A549 (cell line): ENCODE measurements around the gene TMOD2.

Source experiments
- POLR2A ChIP-seq: IDR thresholded peaks from 2 replicates; pipeline ENCODE4 v1.6.1; 2012; ENCODE audit warnings: mild to moderate bottlenecking, low read length
- SMC3 ChIP-seq: fragments of >200 bp; sonication (Bioruptor Twin); formaldehyde crosslinking; IDR thresholded peaks from 3 replicates; pipeline ENCODE4 v1.6.1; 2018; ENCODE audit warnings: inconsistent platforms
- TF ChIP-seq, protein P1 (sequence below): fragments of >200 bp; sonication (Bioruptor Twin); formaldehyde crosslinking; IDR thresholded peaks from 3 replicates; pipeline ENCODE4 v1.5.1; 2016
- TF ChIP-seq, protein P2 (sequence below): fragments of 450-650 bp; IDR thresholded peaks from 2 replicates; pipeline ENCODE4 v1.6.1; 2014; ENCODE audit warnings: antibody characterized with exemption
- TF ChIP-seq, protein P3 (sequence below): IDR thresholded peaks from 2 replicates; pipeline ENCODE4 v1.6.1; 2012; ENCODE audit warnings: low read depth, borderline replicate concordance
- TF ChIP-seq, protein P4 (sequence below): IDR thresholded peaks from 2 replicates; pipeline ENCODE4 v1.6.1; 2012

DNA sequence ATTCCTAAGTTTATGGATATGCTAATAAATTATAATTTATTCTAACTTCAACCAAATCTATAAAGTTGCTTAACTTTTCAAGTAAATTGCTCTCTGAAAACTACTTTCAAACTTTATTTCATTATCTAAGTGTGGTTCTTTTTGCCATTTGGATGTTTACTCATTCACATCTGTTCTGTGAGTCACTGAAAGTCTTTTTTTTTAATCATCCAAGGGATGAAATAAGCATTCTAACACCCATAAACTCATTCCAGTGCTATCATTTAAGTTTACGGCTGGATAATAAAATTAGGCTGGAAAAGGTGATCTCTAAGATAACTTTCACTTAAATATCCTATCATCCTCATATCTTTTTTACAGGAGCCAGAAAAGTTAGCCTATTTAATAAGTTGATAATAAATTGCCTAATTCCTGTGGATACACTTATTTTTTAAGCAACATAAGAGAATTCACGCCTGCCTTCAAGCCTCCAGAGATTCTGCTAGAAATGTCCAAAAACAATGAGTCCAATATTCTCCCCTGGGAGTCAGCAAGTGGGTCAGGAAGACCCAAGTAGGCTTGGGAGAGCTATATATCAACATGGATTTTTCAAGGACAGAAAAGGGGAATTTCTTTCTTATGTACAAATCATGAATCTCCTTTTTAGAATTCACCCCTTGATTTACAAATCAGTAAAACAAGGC is 44.3 kb upstream of the TMOD2 start:
- TF ChIP-seq POLR2A (no peak), SMC3 (no peak)
- TF ChIP-seq, protein P1, sequence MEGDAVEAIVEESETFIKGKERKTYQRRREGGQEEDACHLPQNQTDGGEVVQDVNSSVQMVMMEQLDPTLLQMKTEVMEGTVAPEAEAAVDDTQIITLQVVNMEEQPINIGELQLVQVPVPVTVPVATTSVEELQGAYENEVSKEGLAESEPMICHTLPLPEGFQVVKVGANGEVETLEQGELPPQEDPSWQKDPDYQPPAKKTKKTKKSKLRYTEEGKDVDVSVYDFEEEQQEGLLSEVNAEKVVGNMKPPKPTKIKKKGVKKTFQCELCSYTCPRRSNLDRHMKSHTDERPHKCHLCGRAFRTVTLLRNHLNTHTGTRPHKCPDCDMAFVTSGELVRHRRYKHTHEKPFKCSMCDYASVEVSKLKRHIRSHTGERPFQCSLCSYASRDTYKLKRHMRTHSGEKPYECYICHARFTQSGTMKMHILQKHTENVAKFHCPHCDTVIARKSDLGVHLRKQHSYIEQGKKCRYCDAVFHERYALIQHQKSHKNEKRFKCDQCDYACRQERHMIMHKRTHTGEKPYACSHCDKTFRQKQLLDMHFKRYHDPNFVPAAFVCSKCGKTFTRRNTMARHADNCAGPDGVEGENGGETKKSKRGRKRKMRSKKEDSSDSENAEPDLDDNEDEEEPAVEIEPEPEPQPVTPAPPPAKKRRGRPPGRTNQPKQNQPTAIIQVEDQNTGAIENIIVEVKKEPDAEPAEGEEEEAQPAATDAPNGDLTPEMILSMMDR: no peak
- TF ChIP-seq, protein P2, sequence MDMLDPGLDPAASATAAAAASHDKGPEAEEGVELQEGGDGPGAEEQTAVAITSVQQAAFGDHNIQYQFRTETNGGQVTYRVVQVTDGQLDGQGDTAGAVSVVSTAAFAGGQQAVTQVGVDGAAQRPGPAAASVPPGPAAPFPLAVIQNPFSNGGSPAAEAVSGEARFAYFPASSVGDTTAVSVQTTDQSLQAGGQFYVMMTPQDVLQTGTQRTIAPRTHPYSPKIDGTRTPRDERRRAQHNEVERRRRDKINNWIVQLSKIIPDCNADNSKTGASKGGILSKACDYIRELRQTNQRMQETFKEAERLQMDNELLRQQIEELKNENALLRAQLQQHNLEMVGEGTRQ: no peak
- TF ChIP-seq, protein P3, sequence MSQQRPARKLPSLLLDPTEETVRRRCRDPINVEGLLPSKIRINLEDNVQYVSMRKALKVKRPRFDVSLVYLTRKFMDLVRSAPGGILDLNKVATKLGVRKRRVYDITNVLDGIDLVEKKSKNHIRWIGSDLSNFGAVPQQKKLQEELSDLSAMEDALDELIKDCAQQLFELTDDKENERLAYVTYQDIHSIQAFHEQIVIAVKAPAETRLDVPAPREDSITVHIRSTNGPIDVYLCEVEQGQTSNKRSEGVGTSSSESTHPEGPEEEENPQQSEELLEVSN: no peak
- TF ChIP-seq, protein P4, sequence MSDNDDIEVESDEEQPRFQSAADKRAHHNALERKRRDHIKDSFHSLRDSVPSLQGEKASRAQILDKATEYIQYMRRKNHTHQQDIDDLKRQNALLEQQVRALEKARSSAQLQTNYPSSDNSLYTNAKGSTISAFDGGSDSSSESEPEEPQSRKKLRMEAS: no peak
